Superior temporal gyrus (tissue), 1 donor: ENCODE results near the gene KRTAP5-6.

Experiments used
- DNase-seq: peaks from one replicate; pipeline ENCODE4 v3.0.0-alpha.2; 2016; ENCODE audit errors: extremely low spot score

Gene KRTAP5-6, protein sequence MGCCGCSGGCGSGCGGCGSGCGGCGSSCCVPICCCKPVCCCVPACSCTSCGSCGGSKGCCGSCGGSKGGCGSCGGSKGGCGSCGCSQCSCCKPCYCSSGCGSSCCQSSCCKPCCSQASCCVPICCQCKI

DNA sequence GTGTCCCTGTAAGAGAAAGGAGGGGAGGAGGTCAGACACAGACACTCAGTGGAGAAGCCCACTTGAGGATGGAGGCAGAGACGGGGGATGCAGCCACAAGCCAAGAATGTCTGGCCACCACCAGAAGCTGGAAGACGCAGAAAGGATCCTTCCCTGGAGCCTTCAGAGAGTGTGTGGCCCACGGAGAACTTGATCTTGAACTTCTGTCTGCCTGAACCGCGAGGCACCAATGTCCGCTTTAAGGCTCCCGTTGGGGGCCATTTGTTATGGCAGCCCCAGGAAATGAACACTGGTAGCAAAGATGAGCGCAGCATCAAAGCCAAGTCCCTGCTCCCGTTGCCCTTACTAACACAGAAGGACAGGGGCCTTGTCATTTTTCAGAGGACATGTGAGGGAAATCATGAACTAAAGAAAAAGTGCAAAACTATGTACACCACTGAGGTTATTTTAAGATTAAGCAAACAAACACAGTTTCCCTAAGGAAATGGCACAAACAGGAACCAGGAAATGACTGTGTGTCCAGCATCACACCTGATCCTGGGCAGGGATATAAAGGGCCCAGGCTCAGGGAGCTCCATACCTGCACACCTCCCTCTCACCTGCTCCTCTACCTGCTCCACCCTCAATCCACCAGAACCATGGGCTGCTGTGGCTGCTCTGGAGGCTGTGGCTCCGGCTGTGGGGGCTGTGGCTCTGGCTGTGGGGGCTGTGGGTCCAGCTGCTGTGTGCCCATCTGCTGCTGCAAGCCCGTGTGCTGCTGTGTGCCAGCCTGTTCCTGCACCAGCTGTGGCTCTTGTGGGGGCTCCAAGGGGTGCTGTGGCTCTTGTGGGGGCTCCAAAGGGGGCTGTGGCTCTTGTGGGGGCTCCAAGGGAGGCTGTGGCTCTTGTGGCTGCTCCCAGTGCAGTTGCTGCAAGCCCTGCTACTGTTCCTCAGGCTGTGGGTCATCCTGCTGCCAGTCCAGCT, at the start of gene KRTAP5-6:
TSS of gene KRTAP5-6 (plus strand) at position 588 of the 963 bp plus-strand sequence. CDS start at position 639, 51 bp downstream.
- DNase-seq: no peak

GRCh38 chr11:1647901-1648652, 48.9 kb upstream of the KRTAP5-6 start:
- DNase-seq: no peak

DNA sequence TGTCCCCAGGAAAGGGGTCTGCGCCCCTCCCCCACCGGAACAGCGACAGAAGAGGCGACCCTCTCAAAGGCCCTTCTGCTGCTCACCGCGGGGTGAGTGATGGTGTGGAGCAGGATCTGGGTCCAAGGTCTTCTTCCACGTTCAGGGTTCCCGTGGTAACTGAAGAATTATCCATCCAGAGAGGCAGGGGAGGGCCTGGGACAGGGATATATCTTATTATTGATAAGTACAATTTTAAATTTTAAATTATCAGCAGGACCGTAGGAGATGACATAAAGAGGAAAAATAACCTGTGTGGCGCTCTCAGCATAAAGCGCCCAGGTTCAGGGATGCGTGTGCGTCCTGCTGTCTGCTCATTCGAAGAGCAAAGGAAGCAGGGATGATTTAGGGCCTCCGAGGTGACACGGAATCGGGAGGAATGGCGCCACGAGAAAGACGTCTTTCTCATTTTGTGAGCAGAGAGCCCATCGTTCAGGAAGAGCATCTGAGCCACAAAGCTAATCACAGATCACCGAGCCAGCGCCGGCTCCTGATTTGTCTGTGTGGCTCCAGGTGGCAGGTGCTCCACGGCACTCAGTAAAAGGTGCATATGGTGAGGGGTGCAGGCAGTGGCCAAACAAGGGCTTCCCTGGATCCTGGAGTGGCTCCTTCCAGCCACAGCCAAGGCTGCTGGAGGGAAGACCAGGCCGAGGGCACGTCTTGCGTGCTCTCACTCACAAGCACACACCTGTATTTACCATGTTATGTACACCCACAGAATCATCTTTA, 48.2 kb upstream of the KRTAP5-6 start:
- no peak for DNase-seq

DNA sequence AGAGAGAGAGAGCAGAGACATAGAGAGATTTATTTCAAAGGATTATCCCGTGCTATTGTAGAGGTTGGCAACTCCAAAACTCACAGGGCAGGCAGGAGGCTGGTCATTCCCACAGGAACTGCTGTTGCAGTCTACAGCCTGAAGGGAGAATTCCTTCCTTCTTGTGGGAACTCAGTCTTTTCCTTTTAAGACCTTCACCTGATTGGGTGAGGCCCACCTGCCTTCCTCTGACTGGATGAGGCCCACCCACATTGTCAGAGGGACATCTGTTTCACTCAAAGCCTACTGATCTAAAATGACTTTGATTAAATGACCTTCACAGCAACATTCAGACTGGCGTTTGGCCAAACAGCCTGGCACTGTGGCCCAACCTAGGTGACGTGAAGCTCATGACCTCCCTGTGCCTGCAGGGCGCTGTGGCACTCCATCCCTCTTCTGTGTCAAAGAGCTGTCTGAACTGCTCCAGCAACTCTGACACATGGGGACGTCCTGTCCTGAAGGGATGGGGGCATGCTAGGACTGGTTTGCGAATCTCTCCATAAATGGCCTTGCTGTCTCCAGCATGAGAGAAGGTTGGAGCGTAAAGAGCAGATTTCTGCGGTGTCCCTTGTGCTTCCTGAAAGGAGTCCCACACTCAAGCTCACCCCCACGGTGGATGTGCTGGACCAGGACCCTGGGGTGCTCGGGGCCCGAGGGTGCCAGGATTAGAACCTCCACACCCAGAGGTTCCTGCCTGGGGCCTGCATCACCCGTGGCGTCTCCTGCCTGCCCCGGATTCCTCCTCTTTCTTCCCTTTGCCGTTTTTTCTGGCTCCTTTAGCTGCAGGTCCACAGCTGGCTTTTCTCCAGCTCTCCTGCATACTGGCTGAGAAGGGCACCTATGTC, 46.7 kb upstream of the KRTAP5-6 start:
- no peak for DNase-seq

GRCh38 chr11:1650918-1651262, 46.1 kb upstream of the KRTAP5-6 start:
- DNase-seq: no peak

DNA sequence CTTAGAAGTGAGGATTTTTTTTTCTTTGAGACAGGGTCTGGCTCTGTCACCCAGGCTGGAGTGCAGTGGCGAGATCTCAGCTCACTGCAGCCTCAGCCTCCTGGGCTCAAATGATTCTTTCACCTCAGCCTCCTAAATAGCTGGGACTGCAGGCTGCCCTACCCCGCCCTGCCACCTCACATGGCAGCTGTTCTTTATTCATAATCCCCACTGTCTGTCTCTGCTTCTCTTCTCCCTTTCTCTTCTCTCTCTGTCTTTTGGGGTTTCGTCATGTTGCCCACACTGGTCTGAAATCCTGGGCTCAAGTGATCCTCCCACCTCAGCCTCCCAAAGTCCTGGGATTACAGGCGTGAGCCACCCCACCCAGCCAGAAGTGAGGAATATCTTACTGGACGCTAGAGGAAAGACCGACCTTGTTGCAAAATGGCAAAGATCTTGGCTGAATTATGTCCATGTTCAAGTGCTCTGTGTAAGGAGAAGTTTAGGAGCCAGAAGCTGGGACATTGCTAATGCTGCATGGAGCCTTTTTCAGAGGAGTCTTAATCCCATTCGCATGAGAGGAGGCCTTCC, 45.5 kb upstream of the KRTAP5-6 start:
- DNase-seq: no peak

- no peak for DNase-seq
Observed at GRCh38 chr11:1652026-1652425, 45.0 kb upstream of the KRTAP5-6 start.

DNA sequence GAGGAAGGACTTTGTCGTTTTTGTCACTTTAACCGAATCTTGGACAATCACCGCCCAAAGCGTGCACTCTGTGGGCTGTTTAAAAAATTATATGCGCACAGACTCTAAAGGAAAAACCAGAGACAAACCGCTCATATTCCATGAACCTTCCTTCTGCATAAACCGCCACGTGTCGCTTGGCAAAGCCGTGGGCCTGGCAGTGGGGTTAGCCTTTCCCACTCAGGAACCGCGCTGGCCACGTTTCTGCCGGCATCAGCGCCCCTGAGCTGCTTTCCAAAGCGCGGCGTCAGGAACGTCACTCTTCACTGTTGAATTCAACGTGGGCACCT, 44.6 kb upstream of the KRTAP5-6 start:
- no peak for DNase-seq

DNA sequence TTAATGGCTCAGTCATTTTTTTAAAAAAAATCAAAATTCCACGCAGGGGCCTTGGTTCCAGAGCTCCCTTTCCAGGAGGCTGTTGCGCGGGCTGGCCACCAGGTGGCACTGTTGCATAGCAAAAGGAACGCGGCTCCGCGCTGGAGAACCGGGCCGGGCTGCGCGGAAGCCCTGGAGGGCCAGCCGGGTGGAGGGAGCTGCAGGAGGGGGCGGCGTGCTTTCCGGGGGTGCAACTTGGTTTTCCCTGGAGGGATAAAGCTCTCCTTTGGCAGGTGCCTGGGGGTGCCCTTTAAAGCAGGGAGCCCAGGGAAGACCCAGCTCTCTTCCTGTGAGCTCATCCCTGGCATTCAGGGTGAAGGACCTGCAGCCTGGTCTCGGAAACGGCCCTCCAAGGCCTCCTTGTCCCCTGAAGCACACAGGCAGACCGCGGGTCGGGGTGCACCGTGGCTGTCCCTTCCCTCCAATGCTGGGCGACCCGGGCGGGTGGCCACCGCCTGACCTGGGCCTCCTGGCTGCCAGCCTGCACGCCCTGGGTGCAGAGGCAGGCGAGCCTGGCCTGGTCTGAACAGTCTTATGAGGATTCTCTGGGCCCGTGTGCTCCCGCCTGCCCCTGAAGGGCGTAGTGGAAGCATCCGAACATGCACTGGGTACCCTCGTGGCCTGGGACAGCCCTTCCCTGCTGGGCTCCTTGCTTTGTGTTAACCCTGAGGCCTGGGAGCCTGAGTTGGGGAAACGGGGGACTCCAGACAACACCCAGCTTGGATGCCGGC, 44.0 kb upstream of the KRTAP5-6 start:
- DNase-seq: peak; percentile 85

- no peak for DNase-seq
Observed at GRCh38 chr11:1653541-1654387, 43.2 kb upstream of the KRTAP5-6 start.

- DNase-seq: no peak
Observed at GRCh38 chr11:1654388-1655167, 42.4 kb upstream of the KRTAP5-6 start.

- DNase-seq: no peak
Observed at GRCh38 chr11:1655168-1656060, 41.6 kb upstream of the KRTAP5-6 start.

DNA sequence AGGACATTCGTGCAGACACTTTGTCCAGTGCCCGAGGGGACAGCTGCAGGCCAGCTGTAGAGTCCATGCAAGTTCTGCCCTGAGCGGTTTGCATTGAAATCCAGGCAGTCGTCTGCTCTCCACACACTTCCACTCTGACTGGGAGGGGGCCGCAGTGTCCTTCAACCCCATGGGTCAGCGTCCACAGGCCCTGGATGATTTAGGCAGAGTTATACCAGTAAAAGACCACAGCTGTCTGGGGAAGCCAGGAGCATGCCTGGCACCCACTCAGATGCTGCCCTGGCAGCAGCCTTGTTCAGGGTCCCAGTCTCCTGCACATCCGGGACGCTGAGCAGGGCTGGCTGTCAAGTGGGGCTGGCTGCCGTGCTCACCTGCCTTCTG, 40.9 kb upstream of the KRTAP5-6 start:
- no peak for DNase-seq

DNA sequence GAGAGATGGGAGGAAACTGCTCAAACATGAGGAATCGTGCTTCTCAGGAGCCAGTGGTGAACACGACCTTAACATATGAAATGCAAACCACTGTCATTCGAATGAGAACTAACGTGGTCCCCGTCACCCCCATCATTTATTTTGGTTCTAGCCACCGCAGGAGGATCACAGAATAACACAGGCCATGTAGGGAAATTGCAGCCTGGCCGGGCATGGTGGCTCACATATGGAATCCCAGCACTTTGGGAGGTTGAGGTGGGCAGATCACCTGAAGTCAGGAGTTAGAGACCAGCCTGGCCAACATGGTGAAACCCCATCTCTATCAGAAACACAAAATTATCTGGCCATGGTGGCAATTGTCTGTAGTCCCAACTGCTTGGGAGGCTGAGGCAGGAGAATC, 40.3 kb upstream of the KRTAP5-6 start:
- DNase-seq: no peak

DNA sequence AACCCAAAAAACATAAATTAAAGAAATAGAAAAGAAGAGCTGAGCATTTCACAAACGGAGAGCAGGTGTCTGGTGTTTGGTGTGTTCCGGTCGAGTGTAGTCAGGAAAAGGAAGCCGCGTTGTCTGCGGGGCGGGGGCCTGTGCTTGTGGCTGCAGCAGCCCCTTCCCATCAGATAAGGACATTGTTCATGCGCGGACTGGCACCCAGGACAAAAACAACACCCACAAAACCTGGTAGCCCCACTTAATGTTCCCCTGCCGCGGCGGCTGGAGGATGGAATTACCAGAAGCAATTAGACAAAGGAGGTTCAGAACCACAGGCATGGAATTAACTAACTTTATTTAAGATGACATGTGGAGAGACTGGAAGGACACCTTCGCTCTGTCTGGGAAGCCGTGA, 37.5 kb upstream of the KRTAP5-6 start:
- DNase-seq: no peak

DNA sequence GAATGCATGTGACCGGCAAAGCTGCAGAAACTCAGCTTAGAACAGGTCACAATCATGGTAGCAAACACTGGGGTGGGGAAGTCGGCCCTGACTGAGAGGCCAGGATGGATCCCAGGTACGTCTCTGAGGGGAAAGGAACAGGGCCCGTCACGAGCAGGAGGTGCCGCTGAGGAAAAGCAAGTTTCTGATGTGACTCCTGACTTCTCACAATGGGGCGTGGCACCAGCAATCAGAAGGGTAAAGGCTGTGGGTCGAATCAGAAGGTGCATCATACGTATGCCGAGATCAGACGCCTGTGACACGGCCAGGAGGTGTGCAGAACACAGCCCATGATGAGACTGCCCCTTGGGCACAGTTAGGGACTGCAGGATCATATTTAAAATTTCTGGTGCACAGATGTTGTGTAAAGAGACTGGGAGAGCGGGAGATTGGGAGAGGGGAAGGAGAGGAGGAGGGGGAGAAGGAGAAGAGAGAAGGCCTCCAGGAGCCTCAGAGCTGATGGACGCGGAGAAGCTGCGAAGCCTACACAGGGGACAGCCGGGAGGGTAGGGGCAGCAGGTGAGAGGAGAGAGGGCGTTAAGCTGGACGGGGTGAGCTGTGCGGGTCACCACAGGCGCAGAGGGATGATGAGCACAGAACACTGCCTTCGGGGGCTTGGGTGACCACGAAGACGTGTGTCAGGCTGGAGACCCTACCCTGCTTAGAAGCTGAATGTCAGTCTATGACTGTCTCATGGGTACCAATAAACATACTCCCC, 36.7 kb upstream of the KRTAP5-6 start:
- no peak for DNase-seq
